ENCODE data around the gene EGFL7.

The EGFL7 gene

GRCh38 chr9:136676297-136676794, 13.6 kb downstream of the EGFL7 start:
- TF ChIP-seq ZFX (IDR thresholded peaks at IDR 0.05): no peak
- no peak for TF ChIP-seq CTCF (conservative IDR thresholded peaks at IDR 0.05)
- no peak overlapping the region for H3K27ac ChIP-seq

- H3K27ac ChIP-seq: no peak overlapping the region
- TF ChIP-seq ZFX (IDR thresholded peaks at IDR 0.05): no peak
- TF ChIP-seq CTCF (conservative IDR thresholded peaks at IDR 0.05): no peak
Measured at GRCh38 chr9:136676920-136677686, 14.4 kb downstream of the EGFL7 start.

GRCh38 chr9:136678034-136678433, 15.3 kb downstream of the EGFL7 start:
- peak overlapping the region; percentile 65; the same call in 1 of the 2 replicates for H3K27ac ChIP-seq

GRCh38 chr9:136678624-136679023, 15.9 kb downstream of the EGFL7 start:
- TF ChIP-seq CTCF (conservative IDR thresholded peaks at IDR 0.05): no peak
- peak overlapping the region; percentile 65 for H3K27ac ChIP-seq

More at GRCh38 chr9:136678034-136678433, 15.3 kb downstream of the EGFL7 start:
- no peak for TF ChIP-seq CTCF (conservative IDR thresholded peaks at IDR 0.05)
- no peak for TF ChIP-seq ZFX (IDR thresholded peaks at IDR 0.05)

GRCh38 chr9:136679431-136679941, 16.8 kb downstream of the EGFL7 start:
- TF ChIP-seq CTCF (conservative IDR thresholded peaks at IDR 0.05): no peak
- TF ChIP-seq ZFX (IDR thresholded peaks at IDR 0.05): no peak
- peak overlapping the region; percentile 65 for H3K27ac ChIP-seq

GRCh38 chr9:136681029-136681428, 18.3 kb downstream of the EGFL7 start:
- TF ChIP-seq CTCF (conservative IDR thresholded peaks at IDR 0.05) (no peak), ZFX (IDR thresholded peaks at IDR 0.05) (no peak)
- H3K27ac ChIP-seq: no peak overlapping the region

- no peak overlapping the region for H3K27ac ChIP-seq
- TF ChIP-seq CTCF (conservative IDR thresholded peaks at IDR 0.05) (no peak), ZFX (IDR thresholded peaks at IDR 0.05) (no peak)
Measured at GRCh38 chr9:136681945-136682699, 19.4 kb downstream of the EGFL7 start.
